ENCODE measurements around the gene UNC13B.

UNC13B gene

DNA sequence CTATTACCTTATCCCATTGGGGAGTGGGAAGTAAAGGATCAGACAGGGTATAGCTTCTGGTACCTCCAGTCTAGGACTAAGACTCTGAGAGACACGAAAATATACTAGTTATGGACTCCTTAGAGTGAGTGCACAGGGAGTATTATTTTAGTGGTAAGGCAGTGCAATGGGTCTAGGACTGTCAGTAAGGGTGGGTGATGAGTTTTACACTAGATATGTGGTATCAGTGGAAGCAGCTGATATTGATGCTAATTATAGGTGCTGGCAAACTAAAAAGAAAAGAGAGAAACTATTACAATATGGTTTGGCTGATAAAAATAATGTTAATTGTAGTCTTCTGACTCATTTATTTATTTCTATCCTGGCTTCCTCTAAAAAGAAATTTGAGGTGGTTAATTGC lies 118.6 kb downstream of the UNC13B start:
- DNase-seq, result no peak

DNA sequence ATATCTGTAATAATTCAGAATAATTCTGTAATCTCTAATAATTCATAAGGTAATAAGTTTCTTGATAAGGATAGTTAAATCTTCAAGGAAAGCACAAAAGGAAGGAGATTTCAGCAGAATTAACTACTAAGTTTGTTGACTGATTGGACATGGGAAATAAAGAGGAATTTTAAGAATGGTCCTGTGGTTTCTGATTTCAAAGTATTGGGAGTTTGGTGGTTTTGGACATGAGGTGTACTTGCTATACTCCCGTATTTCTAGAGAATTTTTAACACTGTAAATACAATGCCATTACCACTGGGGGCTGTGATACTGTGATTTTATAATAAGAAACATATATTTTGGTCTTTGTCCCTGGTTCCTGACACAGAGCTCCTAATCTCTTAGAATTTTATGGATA lies 123.9 kb downstream of the UNC13B start:
- DNase-seq, result no peak

DNA sequence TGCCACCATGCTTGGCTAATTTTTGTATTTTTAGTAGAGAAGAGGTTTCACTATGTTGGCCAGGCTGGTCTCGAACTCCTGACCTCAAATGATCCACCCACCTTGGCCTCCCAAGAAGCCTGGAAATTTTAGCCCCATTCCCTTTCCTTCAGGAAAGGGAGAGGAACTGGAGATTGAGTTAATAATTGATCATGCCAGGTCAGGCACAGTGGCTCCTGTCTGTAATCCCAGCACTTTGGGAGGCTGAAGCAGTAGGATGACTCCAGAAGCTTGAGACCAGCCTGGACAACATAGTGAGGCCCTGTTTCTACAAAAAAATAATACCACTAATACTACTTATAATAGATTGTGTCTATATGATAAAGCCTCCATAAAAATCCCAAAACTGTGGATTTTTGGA lies 124.6 kb downstream of the UNC13B start:
- no peak for DNase-seq

DNA sequence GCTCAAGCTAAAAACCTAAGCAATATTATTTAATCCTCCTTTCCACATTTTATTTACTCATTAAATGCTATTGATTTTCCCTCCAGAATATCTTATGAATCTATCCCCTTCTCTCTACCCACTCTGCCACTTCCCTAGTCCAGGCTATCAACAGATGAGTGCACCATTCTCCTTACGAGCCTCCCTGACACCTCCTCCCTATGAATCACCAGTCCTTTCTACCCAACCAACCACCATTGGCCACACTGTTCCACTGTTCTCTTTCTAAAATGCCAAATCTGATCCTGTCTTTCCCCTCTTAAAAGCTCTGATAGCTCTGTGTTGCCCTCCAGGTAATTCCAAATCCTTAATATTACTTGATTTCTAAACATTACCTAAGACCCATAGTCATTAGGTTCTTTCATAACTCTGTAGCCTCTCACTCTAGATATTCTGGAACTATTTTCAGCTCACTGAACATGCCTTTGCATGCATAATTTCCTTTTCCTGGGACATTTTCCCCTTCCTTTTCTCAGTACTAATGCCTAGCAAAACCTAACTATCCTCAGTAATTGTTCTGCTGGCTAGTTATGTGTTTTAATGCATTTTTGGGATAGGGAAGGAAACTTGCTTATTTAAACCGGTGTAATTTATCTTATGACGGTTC lies 126.3 kb downstream of the UNC13B start:
- DNase-seq, result no peak

DNA sequence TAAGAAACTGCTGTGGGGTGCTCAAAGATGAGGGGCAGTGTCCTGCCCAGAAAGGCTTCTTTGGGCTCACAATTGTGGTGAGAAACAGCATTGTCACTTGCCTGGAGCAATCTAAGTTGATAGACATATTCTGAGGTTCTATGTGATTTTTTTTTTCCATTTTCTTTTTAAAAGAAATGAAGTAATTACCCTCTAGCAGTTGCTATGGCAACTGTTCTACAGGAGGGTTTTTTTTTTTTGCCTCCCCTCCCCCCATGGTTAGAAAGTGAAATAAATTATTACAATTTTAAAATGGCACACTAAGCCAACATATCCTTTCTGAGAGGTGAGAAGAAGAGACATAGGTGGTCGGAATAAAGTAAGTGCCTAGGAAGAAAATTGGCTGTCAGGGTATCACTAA lies 127.0 kb downstream of the UNC13B start:
- no peak for DNase-seq

DNA sequence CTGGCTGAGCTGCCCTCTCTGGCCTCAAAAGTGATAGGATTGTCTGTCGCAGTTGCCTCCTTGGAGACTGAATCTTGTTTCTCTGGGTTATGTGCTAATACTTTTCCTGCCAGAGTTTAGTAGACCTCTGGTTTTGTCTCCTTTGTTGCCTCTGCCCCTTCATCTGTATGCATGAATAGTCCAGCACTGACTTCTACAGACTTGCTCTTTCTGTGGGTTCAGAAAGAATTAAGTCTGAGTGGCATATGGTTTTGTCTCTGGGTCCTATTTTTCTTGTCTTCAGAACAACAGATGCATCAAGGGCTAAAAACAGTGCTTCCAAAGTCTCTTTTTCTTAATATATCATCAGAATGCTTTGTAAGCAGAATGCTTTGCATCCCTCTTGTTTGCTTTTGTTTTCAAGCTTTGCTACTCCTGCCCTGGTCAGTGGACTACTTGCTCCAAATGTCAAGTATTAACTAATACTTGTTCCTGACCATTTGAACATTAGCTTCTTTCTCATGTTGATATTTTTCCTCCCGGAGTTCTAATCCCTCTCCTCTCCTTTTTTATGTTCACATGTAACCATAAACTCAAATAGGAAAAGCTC lies 131.7 kb downstream of the UNC13B start:
- no peak for DNase-seq

DNA sequence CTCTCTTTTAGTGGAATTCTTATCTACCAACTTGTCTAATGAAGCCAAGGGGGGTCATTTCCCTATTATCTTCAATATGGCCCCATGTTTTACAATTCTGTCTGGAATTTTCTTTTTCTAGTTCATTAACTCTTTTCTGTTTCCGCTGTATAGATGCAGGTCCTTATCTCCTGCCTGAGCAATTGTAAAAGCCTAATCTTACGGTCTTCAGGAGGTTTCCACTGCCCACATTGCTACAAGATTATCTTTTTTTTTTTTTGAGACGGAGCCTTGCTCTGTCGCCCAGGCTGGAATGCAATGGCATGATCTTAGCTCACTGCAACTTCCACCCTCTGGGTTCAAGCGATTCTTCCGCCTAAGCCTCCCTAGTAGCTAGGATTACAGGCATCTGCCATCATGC lies 132.3 kb downstream of the UNC13B start:
- DNase-seq, result no peak

DNA sequence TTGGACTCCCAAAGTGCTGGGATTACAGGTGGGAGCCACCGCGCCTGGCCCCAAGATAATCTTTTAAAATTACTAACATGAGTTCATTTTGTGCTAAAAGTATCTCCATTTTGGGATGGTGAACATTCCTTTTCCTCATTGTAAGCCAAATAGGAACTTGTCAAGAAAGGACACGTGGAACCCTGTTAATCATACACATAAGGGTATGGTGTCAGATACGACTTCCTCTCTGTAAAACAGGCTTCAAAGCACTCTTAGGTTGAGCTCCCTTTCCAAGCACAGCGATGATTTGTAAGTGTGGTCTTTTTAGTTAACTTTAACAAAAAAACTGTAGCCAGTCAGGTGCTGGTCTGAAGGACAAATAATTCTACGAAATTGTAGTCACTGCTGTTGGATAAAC lies 132.7 kb downstream of the UNC13B start:
- DNase-seq, result no peak

DNA sequence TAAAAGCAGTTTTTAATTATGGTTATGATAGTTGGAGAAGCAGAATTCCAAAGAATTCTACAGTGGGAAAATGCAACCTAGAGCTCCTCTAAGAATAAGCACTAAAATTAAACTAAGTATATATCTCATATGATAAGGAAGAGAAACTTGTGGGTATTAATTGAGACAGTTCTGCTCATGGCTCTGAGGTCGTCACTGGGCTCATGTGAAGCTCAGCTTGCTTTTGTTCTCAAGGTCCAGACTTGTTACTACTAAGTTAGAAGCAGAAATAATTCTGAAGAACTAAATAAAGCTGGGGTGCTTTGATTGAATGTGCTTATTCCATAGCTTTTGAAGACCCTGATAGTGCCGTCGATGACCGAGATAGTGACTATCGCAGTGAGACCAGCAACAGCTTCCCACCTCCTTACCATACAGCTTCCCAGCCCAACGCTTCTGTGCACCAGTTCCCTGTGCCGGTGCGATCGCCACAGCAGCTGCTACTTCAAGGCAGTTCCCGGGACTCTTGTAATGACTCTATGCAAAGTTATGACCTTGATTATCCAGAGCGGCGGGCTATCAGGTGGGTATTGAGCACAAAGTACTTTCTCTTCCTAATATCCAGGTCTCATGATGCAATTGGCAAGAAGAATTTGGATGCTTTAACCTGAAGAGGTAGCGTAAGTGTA lies 133.7 kb downstream of the UNC13B start:
- DNase-seq, result no peak

DNA sequence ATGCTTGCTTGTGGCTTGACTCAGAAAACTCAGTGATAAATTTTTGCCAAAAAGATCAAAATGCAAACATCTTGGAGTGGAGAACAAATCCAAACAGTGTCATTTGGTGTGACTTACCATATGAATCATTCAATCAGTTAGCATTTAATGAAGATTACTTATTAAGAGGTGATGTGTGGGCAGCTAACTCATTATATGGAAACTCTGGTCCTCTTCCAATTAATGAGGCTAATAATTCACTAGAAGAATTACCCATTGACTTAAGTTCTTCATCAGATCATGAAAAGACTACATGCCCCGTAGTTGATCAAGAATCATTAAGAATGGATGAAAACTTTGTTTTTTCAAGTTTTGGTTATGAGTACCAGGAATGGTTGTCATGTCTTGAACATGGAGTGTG lies 141.8 kb downstream of the UNC13B start:
- no peak for DNase-seq

DNA sequence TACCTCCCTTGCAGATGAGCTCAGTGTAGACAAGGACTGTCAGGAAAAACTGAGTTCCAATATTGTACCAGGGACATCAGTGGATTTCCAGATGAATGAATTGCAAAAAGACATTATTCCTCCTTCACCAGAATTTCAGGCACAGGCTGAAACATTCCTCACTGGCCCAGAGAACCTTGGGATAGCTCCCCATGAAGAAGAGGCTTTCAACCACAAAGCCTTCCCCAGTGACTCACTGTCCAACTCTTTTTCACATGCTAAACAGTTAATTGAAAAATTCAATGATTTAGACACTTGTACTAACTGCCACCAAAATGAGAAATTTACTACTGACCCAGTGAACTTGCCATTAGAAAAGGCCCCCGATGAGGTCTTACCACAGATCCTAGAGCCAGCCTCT lies 144.5 kb downstream of the UNC13B start:
- no peak for DNase-seq

DNA sequence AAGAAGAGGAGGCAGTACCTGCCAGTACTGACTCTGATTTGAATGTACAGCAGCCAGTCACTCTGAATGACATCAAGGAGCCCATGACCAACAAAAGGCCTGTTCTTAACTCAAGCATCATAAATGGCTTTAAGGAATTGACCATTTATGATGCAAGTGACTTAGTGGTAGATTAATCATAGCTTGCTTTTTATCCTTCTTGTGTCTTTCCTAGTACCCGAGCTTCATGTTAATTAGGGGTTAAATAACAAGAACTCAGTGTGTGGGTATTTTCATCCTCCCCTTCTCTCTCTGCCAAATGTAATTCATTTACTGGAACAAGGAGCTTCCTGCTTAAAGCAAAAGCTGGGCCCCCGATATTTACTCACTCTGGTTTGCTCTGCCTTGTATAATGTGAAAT lies 146.5 kb downstream of the UNC13B start:
- no peak for DNase-seq

DNA sequence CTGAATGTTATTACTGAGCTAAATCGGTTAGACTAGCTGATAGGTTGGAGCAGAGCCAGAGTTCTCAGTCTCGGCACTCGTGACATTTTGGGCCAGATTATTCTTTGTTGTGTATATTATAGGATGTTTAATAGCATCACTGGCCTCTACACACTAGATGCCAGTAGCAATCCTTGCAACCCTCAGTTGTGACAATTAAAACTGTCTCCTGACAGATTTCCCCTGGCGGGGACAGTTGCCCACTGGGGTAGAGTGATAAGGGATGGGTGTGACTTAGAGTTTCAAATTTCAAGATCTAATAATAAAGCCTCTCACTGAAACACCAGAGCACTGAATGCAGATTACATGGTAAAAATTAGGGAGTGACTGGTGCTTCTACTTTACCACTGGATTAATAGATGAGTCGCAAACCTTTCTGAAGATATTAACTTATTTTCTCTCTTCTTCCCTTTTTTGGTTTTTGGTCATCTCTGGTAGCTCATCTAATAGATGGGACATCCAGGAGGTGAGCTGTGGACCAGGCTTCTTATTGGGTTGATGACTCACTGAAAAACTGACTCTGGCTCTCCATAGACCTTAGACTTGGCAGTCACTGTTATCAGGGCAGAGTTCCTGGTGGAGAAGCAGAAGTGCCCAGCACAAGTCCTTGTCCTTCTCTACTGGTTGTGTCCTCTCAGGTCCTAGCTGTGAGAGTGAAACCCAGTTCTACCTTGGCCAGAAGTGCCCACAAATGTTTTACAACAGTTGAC lies 150.3 kb downstream of the UNC13B start:
- no peak for DNase-seq

DNA sequence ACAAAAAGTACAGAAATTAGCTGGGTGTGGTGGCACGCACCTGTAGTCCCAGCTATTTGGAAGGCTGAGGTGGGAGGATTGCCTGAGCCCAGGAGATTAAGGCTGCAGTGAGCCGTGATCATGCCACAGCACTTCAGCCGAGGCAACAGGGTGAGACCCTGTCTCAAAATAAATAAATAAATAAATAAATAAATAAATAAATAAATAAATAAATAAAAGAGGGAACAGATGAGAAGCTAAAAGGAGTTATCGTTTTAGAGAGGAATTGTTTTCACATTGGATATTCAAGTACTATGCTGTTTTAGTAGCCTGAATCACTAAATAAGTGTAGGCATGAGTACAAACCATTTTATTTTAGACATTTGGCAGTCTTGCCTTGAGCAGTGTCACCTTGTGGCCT lies 151.7 kb downstream of the UNC13B start:
- DNase-seq, result no peak

DNA sequence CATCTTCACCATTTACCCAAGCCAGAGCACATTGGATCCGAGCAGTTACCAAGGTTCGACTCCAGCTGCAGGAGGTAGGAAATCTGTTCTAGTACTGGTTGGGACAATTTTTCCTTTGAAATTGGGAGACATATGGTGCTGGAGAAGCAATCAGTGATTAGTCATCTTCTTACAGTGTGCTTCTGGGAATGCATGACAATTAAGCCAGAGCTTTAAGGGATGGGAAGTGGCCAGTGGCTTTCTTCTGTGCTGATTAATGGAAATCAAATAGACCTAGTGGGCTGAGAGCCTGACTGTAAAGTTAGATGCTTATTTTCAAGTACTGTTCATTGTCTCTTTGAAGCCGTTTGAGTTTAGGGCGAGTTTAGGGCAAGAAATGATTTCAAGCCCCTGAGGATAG lies 152.1 kb downstream of the UNC13B start:
- no peak for DNase-seq

DNA sequence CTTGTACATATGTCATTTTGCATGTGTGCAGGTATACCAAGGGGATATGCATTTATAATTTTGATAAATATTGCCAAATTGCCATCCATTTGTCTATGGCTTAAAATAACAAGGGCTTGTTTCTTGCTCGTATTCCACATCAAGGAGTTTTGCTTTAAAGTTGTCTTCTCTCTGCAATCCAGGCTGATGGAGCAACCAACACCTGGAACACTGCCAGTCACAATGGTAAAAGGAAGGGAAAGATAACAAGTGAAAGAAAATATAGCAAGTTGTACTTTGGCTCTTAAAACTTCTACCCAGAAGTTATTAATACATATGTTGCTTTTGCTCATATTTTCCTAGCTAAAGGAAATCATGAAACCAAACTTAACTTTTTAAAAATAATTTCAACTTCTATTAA lies 156.9 kb downstream of the UNC13B start:
- DNase-seq, result no peak

DNA sequence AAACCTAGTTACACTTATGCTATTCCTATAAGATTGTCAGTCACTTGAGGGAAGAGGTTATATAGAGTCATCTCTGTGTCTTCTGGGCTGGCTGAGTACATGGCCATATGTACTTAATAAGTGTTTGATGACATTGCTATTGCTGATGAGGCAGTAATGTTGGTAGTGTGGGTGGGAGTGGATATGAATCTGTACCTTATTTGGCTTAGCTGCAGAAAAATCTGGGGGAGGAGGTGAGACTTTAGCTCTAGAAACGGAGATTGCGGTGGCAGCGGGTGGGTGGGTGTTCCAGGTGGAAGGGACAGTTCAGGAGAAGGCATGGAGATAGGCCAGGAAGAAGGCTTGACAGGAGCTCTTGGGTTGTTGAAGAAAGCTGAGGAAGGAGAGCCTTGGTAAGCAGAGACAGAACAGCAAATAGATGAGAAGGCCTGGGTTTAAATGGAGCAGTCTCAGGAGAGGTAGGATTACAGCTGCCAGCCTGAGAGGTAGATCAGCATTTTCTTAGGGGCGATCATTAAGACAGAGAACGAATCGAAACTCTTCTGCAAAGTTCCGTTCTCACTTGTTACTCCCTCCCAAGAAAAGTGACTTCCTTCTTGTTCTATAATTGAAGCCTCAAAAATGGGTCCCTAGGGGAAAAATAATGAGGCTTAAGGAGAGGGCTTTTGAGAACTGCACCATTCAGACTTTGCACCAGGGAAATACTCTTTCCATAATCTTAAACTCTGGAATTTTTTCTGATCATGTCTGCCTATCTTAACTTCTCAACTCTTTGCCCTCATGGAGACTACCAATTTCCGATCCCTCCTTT lies 160.5 kb downstream of the UNC13B start:
- no peak for DNase-seq

DNA sequence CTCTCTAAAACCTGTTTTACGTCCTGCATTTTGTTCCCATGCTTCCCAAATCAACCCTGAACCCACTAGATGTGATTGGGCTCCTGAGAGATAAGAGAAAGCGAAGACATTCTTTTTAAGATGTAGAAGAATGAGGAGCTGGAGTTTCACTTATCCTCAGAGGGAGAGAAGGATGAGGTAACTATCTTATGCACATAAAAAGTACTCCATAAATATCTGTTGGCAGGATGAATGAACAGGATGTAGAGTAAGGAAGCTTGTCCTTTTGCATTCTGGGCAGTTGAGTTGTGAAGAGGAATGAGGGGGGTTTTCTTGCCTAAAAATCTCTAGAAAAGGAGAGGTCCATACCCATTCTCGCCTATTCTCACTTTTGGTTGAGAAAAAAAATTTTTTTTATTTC lies 163.2 kb downstream of the UNC13B start:
- DNase-seq, result no peak

DNA sequence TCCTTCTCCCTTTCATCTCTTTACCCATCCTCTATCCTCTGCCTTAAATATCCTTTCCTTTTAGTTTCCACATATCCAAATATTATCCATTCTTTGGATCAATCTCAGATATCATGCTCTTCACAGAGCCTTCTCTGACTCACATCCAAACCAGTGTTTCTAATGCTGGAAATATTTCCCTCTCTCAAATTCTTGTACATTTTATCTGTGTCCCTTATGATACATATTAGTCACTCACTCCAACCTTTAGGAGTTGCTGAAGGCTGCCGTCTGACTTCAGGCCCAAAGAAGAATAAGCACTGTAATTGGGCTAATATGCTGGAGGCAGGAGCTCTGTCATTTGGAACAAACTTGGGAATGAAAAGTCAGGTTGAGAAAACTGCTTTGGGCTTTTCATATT lies 171.7 kb downstream of the UNC13B start:
- no peak for DNase-seq

DNA sequence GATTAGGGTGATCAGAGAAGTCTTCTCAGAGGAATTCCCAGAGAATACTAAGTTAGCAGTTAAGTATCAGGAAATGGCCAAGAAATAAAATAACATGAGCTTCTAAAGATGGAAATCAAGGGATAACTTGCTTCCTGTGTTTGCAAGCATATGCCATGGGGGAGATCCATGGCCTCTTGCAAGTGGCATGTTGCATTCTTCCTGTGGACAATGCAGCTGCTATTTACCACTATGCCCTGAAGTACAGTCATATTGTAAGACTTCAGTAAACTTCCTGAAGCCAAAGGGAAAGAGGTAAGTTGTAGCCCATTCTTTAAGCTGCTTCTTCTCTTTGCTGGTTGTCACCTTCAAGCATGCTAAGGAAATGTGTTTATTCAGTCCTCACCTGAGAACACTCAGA lies 173.4 kb downstream of the UNC13B start:
- DNase-seq, result no peak

DNA sequence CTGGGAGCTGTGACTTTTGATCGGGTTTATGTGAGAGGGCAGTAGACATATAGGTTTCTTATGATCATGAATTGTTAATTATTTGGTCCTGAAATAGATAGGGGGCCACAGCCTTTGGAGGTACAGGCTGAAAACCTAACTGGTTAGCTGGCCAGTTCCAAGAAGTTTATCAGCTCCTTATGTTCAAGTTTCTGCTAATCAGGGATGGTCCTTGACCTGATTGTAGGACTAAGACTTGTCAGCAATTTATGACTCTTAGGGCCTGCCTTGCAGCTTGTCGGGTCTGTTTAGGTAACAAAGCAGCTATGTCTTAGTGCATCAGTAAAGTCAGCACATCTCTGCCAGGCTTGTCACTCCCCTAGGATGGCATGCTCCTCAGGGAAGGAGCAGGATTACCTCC lies 176.3 kb downstream of the UNC13B start:
- DNase-seq, result no peak

DNA sequence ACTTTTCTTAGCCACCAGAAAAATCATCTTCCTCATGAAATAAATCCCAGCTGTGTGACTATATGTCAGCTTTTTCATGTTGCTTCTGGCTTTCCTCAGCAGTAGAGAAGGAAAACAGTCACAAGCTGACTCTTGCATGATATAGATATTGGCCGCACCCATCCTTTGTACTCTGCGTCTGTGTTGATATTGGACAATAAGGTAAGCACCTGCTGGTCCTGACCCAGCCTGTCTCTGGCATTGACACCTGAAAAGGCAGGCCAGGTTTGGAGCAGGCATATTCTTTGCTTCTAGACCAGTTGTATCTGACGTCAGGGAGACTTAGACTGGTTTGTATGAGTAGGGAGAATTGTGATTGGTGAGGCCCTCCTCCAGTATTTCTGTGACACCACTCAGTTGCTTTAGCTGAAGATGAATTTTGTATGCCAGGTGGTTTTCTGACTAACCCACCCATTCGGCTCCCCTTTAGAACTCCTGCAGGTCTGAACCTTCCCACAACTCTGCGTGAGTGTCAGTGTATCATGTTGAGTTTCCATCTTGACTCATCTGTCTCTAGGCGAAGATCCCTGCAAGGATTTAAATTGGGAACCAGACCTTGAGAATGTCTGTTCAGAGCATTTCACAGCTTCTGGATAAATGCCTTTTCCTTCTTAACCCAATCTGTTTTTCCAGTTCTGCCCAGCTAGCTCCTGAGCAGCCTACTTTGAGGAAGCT lies 176.9 kb downstream of the UNC13B start:
- no peak for DNase-seq

DNA sequence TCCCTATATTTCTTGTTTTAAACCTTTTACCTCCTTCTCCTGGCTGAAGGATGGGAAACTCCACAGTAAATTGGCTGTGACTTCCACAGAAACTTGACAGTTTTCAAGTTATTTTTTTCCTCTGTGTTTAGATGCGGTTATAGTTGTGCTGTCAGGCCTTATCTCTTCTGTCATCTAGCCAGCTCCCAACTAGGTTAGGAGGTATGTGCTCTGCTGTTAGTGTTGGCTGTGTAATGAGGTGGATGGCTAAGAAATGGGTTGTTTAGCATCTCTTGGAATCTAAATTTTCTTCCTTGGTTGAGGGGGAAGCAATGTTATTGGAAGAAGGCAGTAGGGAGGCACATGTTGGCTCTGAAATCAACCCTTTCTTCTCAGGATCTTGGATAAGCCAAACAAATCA lies 178.2 kb downstream of the UNC13B start:
- no peak for DNase-seq

Data from stimulated activated CD4-positive, alpha-beta T cell treated with anti-CD3 and anti-CD28 coated beads, Interleukin-4, amount 100 ng/mL, for 4 hours (primary cell).